Subcutaneous adipose tissue (tissue), 4 donors: Measurements from ENCODE around the gene SLC4A3. TPM values are rescaled to one million over a fixed set of nuclear protein-coding genes. Genes with fewer than 3 reads are reported as not detected.

Experiments used
- small RNA-seq: library from RNA; depleted of rRNA; stranded (forward); fragments of <200 nt; gene quantifications from one replicate; pipeline ENCODE3, GENCODE V24; 2016
- total RNA-seq, 4 donors: library from RNA; depleted of rRNA; stranded (reverse); fragments of >200 nt; gene quantifications; one replicate each; pipeline ENCODE4 v1.1.0, GENCODE V29; 2016
- TF ChIP-seq, protein P1 (sequence below): fragments of 450-650 bp; IDR thresholded peaks from one replicate; pipeline ENCODE4 v1.5.1; 2016; ENCODE audit warnings: low read depth, mild to moderate bottlenecking, control low read depth, antibody characterized with exemption, moderate library complexity

Gene SLC4A3
- total RNA-seq, 4 donors from 2014 or later: 0.65 to 5.7 (median 1.8) TPM

GRCh38 chr2:219687882-219688559 lies 60.6 kb downstream of the SLC4A3 start:
- TF ChIP-seq, protein P1, sequence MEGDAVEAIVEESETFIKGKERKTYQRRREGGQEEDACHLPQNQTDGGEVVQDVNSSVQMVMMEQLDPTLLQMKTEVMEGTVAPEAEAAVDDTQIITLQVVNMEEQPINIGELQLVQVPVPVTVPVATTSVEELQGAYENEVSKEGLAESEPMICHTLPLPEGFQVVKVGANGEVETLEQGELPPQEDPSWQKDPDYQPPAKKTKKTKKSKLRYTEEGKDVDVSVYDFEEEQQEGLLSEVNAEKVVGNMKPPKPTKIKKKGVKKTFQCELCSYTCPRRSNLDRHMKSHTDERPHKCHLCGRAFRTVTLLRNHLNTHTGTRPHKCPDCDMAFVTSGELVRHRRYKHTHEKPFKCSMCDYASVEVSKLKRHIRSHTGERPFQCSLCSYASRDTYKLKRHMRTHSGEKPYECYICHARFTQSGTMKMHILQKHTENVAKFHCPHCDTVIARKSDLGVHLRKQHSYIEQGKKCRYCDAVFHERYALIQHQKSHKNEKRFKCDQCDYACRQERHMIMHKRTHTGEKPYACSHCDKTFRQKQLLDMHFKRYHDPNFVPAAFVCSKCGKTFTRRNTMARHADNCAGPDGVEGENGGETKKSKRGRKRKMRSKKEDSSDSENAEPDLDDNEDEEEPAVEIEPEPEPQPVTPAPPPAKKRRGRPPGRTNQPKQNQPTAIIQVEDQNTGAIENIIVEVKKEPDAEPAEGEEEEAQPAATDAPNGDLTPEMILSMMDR: no peak

DNA sequence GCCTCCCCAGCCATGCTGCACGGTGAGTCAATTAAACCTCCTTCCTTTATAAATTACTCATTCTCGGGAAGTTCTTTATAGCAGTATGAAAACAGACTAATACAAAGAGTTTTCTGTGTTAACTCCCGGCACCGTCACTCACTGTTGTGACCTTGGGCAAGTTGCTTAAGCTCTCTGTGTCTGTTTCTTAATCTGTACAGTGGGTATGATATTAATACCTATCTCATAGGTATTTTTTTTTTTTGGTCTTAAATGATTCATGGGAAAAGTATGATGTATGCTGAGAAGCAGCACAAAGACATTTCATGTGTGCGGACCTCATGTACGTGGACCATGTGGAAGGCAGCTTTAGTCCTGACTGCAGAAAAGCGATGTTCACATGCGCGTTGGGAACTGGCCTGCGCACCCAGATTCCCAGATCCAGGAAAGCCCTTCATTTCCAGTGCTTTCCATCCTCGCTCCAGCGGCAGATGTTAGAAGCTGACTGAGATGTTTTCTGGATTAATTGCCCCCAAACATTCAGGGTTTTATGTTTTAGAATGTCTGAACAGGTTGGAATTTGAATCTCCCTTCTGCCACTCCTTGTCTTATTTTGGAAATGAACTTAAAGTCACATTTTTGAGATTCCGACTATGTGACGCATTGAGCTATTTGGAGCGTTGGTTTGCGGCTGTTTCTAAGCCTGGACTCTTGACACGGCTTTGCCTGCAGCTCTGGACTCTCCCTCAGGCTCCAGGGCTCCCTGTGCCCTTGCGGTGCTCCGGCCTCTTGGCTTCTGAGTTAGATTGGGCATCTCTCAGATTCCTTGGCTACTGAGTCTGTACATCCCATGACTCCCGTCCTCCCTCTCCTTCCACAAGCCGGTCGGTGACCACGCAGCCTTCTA lies 61.4 kb downstream of the SLC4A3 start:
- TF ChIP-seq, protein P1: no peak

GRCh38 chr2:219689676-219690628 lies 62.5 kb downstream of the SLC4A3 start:
- TF ChIP-seq, protein P1: no peak

GRCh38 chr2:219691571-219691970 lies 64.1 kb downstream of the SLC4A3 start:
- TF ChIP-seq, protein P1: no peak

Small RNAs within 50 kb of the gene (small RNA-seq; reads per million reads assigned to genes)
- gene RN7SKP213: not detected

Other genes starting within 250 kb of the SLC4A3 start
- gene DNPEP, start 239.7 kb upstream of the SLC4A3 start, total RNA-seq: 10 to 100 TPM; 45.0 to 98.5 (median 54.1) TPM
- 10 to 100 TPM in 2 of 4 donors, 1 to 10 TPM in 2; 3.1 to 28.8 (median 13.3) TPM for gene DES, start 209.3 kb upstream of the SLC4A3 start, total RNA-seq
- 1 to 10 TPM in 3 of 4 donors, under 1 TPM in 1; 0.49 to 5.9 (median 2.9) TPM for gene SPEG, start 192.8 kb upstream of the SLC4A3 start, total RNA-seq
- gene GMPPA, start 128.7 kb upstream of the SLC4A3 start, total RNA-seq: 10 to 100 TPM; 16.3 to 38.2 (median 18.2) TPM
- gene ASIC4, start 113.1 kb upstream of the SLC4A3 start, total RNA-seq: not detected
- gene CHPF, start 83.8 kb upstream of the SLC4A3 start, total RNA-seq: 10 to 100 TPM in 3 of 4 donors, 1 to 10 TPM in 1; 7.8 to 41.6 (median 24.7) TPM
- 1 to 10 TPM in 2 of 4 donors, under 1 TPM in 1, not detected in 1; 0.68 to 1.7 (median 1.5) TPM for gene TMEM198, start 83.6 kb upstream of the SLC4A3 start, total RNA-seq
- gene OBSL1, start 56.1 kb upstream of the SLC4A3 start, total RNA-seq: 100 to 1,000 TPM in 1 of 4 donors, 10 to 100 TPM in 3; 37.5 to 118 (median 51.6) TPM
- gene INHA, start 55.3 kb upstream of the SLC4A3 start, total RNA-seq: 1 to 10 TPM in 1 of 4 donors, under 1 TPM in 1, not detected in 2; 0.66 to 1.5 TPM
- gene STK11IP, start 29.8 kb upstream of the SLC4A3 start, total RNA-seq: 10 to 100 TPM in 3 of 4 donors, 1 to 10 TPM in 1; 5.4 to 20.5 (median 10.4) TPM